Endothelial cell (in vitro differentiated cells): ENCODE results near the gene POLR1H. TPM values are rescaled to one million over a fixed set of nuclear protein-coding genes. Genes with fewer than 3 reads are reported as not detected.
"Not testable (repeated sequence)": the region's sequence is repeated elsewhere in the genome, so short reads cannot be mapped to it uniquely, and the experiment has no call there.

Source experiments
- DNase-seq: peaks from one replicate; pipeline ENCODE4 v3.0.0; 2021; ENCODE audit warnings: low spot score
- H3K27ac Mint-ChIP-seq: one replicate; pipeline ENCODE4 v1.8.0; 2021; ENCODE audit warnings: mixed read lengths, inconsistent platforms; ENCODE audit not compliant: unreplicated experiment
- H3K27me3 Mint-ChIP-seq: one replicate; pipeline ENCODE4 v1.8.0; 2021; ENCODE audit warnings: mild to moderate bottlenecking, moderate library complexity, mixed read lengths, inconsistent platforms; ENCODE audit not compliant: unreplicated experiment
- H3K36me3 Mint-ChIP-seq: one replicate; pipeline ENCODE4 v1.8.0; 2021; ENCODE audit warnings: mild to moderate bottlenecking, low read depth, mixed read lengths, inconsistent platforms; ENCODE audit not compliant: unreplicated experiment
- H3K4me1 Mint-ChIP-seq: one replicate; pipeline ENCODE4 v1.8.0; 2021; ENCODE audit warnings: mild to moderate bottlenecking, mixed read lengths, inconsistent platforms; ENCODE audit not compliant: unreplicated experiment
- H3K4me3 Mint-ChIP-seq: one replicate; pipeline ENCODE4 v1.8.0; 2021; ENCODE audit warnings: mild to moderate bottlenecking, mixed read lengths, inconsistent platforms; ENCODE audit not compliant: unreplicated experiment
- H3K9me3 Mint-ChIP-seq: one replicate; pipeline ENCODE4 v1.8.0; 2021; ENCODE audit warnings: mixed read lengths, inconsistent platforms; ENCODE audit not compliant: unreplicated experiment
- total RNA-seq: library from RNA; stranded (reverse); fragmentation: NEBNext Ultra II Directional; extraction: Animal tissue kit (Norgen Biotek cat#: 25700); gene quantifications from one replicate; pipeline ENCODE4 v1.2.1, GENCODE V29; 2021; ENCODE audit not compliant: unreplicated experiment
- TF ChIP-seq, protein P1 (sequence below): fragments of 200-600 bp; sonication (generic); IDR thresholded peaks from one replicate; pipeline ENCODE4 v1.5.0; 2021; ENCODE audit warnings: antibody characterized with exemption; ENCODE audit not compliant: unreplicated experiment

POLR1H gene
- total RNA-seq, 1 donor from 2014 or later = 39.0 TPM

DNA sequence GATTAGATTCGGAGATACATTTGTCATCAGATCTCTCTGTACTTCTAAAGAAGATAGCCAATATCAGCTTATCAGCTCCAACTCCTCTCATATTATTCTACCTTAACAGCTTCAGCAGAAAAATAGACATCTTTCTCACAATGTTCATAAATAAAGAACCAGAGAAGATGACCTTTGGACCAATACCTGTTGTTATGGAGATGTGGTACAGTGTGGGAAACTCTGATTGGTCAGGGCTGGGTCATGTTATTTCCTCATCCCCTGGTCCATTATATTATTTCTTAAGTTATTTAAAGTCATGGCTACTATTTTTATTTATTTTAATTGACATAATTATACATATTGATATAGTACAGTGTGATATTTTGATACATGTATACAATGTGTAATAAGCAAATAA lies 35.9 kb upstream of the POLR1H start:
- TF ChIP-seq, protein P1, sequence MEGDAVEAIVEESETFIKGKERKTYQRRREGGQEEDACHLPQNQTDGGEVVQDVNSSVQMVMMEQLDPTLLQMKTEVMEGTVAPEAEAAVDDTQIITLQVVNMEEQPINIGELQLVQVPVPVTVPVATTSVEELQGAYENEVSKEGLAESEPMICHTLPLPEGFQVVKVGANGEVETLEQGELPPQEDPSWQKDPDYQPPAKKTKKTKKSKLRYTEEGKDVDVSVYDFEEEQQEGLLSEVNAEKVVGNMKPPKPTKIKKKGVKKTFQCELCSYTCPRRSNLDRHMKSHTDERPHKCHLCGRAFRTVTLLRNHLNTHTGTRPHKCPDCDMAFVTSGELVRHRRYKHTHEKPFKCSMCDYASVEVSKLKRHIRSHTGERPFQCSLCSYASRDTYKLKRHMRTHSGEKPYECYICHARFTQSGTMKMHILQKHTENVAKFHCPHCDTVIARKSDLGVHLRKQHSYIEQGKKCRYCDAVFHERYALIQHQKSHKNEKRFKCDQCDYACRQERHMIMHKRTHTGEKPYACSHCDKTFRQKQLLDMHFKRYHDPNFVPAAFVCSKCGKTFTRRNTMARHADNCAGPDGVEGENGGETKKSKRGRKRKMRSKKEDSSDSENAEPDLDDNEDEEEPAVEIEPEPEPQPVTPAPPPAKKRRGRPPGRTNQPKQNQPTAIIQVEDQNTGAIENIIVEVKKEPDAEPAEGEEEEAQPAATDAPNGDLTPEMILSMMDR = no peak
- H3K27ac Mint-ChIP-seq = no peak overlapping the region
- no peaks in the 10 kb centered on the region for H3K36me3 Mint-ChIP-seq
- H3K9me3 Mint-ChIP-seq = no peaks in the 10 kb centered on the region
- H3K27me3 Mint-ChIP-seq = no peaks in the 10 kb centered on the region
- no peaks in the 10 kb centered on the region for H3K4me1 Mint-ChIP-seq
- H3K4me3 Mint-ChIP-seq = no peak overlapping the region
- DNase-seq = no peak

- Mint-ChIP-seq H3K27me3 (no peaks in the 10 kb centered on the region), H3K4me1 (no peaks in the 10 kb centered on the region)
These were observed 31.5 kb upstream of the POLR1H start for GRCh38 chr6:30029588-30029987.

GRCh38 chr6:30031381-30031780 lies 29.7 kb upstream of the POLR1H start:
- no peaks in the 10 kb centered on the region for H3K27me3 Mint-ChIP-seq
- H3K36me3 Mint-ChIP-seq = no peaks in the 10 kb centered on the region
- H3K4me1 Mint-ChIP-seq = no peaks in the 10 kb centered on the region
- no peaks in the 10 kb centered on the region for H3K9me3 Mint-ChIP-seq
- no peak overlapping the region for H3K4me3 Mint-ChIP-seq
- no peak overlapping the region for H3K27ac Mint-ChIP-seq
- DNase-seq = no peak
- TF ChIP-seq, protein P1 = no peak

More at GRCh38 chr6:30029588-30029987, 31.5 kb upstream of the POLR1H start:
- DNase-seq = no peak
- Mint-ChIP-seq H3K4me3 (no peak overlapping the region), H3K27ac (no peak overlapping the region), H3K9me3 (no peaks in the 10 kb centered on the region), H3K36me3 (no peaks in the 10 kb centered on the region)
- TF ChIP-seq, protein P1 = no peak

- H3K4me1 Mint-ChIP-seq, H3K27ac Mint-ChIP-seq, H3K27me3 Mint-ChIP-seq, DNase-seq, H3K36me3 Mint-ChIP-seq, H3K4me3 Mint-ChIP-seq, H3K9me3 Mint-ChIP-seq: not testable (repeated sequence)
These were observed 27.6 kb upstream of the POLR1H start for GRCh38 chr6:30033440-30033839.

DNA sequence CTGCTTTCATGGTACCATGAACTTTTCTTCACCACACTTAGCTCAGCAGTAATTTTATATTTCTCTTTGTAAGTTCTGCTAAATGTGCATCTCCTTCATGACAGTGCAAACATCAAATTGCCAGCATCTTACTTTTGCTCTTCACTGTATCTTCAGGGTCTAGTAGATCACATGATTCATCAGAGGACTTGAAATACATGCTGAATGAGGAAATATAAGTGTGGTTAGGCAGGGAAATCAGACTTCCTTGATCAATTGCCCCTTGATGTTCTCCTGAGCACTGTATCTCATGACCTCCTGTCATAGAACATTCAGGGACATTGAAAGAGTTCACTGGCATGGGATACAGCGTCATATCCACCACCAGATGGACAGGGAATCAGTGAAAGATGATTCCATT lies 25.3 kb upstream of the POLR1H start:
- Mint-ChIP-seq H3K27me3 (no peaks in the 10 kb centered on the region), H3K9me3 (no peaks in the 10 kb centered on the region), H3K4me1 (no peaks in the 10 kb centered on the region), H3K36me3 (no peaks in the 10 kb centered on the region), H3K4me3 (no peak overlapping the region), H3K27ac (no peak overlapping the region)
- no peak for DNase-seq
- TF ChIP-seq, protein P1 = no peak
